Fibroblast of skin of left biceps (primary cell): ENCODE data around the gene RHEB.

Experiments used
- DNase-seq, 2 experiments: peaks; one replicate each; pipeline ENCODE4 v3.0.0-alpha.2; 2013; ENCODE audit warnings: low read depth in 2 of 2

Gene RHEB

DNA sequence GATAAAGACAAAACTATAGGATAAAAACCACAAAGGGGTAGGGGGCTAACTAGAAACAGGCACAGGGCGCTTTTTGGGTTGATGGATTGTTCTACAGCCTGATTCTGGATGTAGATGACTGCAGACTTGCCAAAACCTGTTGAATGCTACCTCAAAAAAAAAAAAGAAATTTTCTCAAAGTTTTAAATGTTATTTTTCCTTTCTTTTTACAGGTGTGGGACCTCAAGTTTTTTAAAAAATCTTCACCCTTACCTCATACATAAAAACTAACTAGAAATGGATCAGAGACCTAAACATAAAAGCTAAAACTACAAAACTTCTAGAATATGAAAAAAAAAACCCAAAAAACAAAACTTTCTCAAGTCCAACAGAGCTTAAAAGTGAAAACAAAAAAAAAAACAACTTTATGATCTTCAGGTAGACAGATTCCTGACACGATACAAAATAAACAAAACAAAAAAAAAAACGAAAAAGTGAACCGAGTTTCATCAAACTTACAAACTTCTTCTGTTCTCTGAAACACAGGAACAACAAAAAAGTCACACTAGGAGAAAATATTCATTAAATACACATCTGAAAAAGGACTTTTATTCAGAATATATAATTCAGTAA, 14.9 kb downstream of the RHEB start:
- DNase-seq, result no peak

GRCh38 chr7:151503902-151504714, 15.6 kb downstream of the RHEB start:
- DNase-seq, result peak; percentile 53 to 59

DNA sequence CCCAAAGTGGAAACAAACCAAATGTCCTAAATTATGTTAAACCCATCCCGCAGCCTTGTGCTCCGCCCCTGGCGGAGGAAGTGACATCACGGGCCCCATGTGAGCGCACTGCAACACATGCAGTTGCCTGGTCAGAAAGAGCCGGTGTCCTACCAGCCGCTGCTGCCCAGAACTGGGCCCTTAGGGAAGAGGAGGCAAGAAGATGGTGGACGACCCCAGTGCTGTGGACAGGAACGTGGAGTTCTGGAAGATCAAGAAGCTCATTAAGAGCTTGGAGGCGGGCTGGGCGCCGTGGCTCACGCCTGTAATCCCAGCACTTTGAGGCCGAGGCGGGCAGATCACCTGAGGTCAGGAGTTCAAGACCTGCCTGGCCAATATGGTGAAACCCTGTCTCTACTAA, 18.0 kb downstream of the RHEB start:
- no peak for DNase-seq

GRCh38 chr7:151498495-151498894, 21.2 kb downstream of the RHEB start:
- no peak for DNase-seq

DNA sequence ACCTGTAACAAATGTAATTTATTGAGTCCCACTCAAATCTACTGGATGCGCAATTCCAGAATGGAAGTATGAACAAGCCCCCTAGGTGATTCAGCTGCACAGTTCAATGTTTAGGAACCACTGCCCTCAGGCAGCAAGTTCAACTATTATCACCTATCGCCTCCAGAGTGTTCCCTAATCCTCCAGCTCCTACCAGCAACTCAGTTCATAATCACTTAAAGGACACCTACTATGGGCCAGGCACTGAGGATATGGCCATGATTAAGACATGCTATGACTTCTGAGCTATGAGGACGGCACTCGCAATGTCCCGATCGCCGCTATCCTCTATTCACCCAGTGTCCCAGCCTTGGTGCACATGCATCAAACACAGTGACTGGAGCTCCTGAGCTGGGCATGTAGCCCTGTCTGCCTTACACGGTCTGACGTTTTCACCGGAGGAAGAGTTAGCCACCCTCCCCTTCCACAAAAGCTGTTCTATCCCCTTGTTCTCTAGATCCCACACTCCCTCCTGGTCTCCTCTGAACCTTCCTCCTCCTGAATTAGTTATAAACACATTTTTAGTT, 22.3 kb downstream of the RHEB start:
- no peak for DNase-seq

- no peak for DNase-seq
Observed at GRCh38 chr7:151495360-151495759, 24.3 kb downstream of the RHEB start.

GRCh38 chr7:151494298-151495284, 25.1 kb downstream of the RHEB start:
- no peak for DNase-seq

GRCh38 chr7:151493083-151493482, 26.6 kb downstream of the RHEB start:
- DNase-seq, result no peak

- DNase-seq, result peak; percentile 74 to 80
Observed at GRCh38 chr7:151491859-151492258, 27.8 kb downstream of the RHEB start.

GRCh38 chr7:151490456-151491105, 29.1 kb downstream of the RHEB start:
- DNase-seq, result peak; percentile 4 to 7

DNA sequence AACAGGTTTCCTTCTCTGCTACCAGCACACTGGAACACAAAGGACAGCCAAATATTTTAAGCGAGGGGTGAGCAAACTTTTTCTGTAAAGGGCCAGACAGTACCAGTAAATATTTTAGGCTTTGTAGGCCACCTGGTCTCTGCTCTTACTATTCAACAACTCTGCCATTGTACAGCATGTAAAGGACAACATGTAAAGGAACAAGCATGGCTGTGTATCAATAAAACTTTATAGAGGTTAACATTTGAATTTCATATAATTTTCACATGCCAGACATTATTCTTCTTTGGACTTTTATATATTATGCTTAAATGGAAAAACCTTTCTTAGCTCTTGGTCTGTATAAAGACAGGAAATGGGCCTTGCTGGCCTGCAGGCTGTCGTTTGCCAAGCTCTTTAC, 30.2 kb downstream of the RHEB start:
- no peak for DNase-seq

DNA sequence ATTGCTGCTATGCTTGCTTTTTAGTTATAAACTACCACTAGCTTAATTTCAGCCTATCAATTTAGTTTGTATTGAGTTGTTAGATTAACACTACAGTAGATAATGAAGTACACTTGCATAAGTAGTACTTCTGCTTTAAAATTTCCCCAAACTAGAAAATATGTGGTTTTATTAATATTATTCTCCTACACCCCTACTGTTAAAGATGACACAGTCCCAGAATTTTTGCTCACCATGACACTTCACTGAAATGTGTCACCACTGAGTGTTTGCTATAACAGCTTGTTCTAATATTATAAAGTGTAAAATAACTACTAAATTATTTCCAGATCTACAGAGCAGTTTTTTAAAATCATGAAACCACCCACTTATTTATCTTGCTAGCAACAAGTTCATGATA, 31.6 kb downstream of the RHEB start:
- DNase-seq, result no peak

GRCh38 chr7:151487228-151487627, 32.5 kb downstream of the RHEB start:
- DNase-seq, result no peak

DNA sequence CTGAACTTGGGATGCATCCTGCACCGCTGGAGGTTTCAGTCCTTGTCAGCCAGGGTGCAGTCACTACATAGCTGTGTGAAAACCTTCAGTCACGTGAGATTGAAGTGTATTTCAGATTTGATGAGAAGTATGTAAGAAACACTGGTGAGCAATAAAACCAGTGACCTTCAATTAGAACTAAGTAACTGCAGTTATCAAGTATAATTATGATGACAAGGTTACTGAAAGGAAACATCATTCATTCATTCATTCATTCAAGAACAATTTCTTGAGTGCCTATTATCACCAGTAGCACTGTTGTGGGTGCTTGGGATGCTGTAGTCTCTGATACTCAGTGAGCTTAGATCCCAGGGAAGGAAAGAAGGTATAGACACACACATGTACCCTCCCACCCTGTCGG, 33.6 kb downstream of the RHEB start:
- no peak for DNase-seq

- peak; percentile 22 to 26 for DNase-seq
Observed at GRCh38 chr7:151484971-151485707, 34.6 kb downstream of the RHEB start.

DNA sequence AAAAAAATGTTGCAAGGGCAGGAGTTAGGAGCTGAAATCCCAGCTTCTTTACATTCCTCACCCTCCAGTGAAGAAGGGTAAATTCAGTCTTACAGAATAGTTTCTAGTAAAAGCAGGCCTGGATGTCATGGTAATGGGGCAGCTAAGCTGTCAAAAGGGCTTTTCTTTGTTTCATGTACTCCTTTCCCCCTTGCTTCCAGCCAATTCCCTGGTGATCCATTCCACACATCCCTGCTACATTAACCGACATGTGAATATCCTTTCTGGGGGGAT, 36.0 kb downstream of the RHEB start:
- DNase-seq, result no peak

GRCh38 chr7:151482883-151483710, 36.6 kb downstream of the RHEB start:
- no peak for DNase-seq

DNA sequence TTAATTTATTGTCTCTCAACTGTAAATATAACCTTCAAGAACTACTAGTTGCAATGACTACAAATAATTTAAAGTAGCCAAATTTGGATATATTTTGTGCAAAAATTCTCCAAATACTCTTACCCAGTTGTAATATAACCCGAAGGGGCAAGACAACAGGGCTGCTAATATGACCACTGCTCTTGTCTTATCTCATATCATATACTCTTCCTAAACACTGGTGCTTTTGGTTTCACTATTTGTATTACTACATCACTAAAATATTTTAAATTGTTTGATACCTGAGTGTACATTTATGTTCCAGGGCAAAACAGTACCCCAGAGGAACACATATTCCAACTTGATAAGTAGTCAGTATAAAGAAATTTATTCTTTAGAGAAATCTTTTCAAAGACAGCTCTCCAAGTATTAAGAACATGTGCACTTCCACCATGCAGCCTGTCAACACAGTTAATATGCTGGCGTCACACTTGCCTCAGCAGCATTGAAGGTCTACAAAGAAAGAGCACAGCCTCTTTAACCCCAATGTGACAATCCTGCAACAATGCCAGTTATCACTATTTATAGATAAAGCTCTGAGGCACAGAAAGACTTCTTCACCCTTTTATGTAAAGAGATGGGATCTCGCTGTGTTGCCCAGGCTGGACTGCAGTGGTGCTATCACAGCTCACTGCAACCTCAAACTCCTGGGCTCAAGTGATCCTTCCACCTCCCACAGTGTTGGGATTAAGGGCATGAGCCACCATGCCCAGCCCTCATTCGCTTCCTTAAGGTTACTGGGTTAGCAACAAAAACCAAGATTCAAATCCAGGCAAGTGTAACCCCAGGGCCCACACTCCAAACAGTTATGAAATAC, 37.8 kb downstream of the RHEB start:
- DNase-seq, result no peak

GRCh38 chr7:151477867-151478266, 41.8 kb downstream of the RHEB start:
- no peak for DNase-seq
